Measurements from ENCODE around the gene XPR1. TPM values are rescaled to one million over a fixed set of nuclear protein-coding genes. Genes with fewer than 3 reads are reported as not detected.

The XPR1 gene
- total RNA-seq, 1 experiment from 2014 or later: 19.9 TPM

DNA sequence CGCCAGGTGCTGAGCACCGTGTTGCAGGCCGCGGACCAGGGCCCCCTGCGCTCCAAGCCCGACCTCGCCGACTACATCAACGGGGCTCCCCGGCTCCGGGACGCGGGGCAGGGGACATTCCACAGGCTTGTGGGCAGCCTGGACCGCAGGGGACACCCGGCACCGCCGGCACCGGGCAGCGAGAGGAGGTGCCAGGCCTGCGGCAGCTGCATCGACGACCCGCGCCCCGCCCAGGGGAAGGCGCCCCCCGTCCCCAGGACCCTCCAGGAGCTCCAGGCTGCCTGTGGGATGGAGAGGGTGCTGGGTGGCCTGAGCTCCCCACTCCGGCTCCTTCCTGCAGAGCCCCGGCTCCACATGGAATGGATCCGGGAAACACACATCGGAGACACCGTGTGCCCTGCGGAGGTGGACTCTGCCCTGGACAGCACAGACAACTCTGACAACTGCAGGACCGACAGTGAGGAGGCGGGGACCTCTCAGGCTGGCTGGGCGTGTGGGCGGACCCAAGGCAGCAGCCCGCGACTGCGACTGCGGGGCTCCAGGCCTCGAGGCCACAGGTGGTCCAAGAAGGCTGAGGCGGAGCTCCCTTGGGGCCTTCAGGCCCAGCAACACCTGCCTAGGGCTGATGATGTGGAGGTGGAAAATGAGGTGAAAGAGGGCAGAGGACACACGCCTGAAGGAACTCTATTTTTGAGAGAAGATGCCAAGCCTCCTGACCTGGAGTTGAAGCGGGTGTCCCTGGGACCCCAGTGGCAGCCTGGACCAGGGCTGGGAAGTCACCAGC, 303.7 kb downstream of the XPR1 start:
- no peak overlapping the region for H2AFZ ChIP-seq (ENCODE audit: low read depth, low read length, poor library complexity, severe bottlenecking)
- H3K9ac ChIP-seq (ENCODE audit: low read length): no peak overlapping the region
- no peak overlapping the region for H3K27ac ChIP-seq (ENCODE audit: low read depth, low read length)
- no peak overlapping the region for H3K4me3 ChIP-seq (replicated peaks in 1 of 2; ENCODE audit: low read depth in 1 of 2, low read length in 2 of 2)
- ATAC-seq (peak; percentile 8; the same call in 1 of the 2 replicates), DNase-seq (ENCODE audit: low read depth, low spot score) (no peak)
- POLR2A ChIA-PET: no interaction called here
- no peaks in the 10 kb centered on the region for H3K79me2 ChIP-seq (ENCODE audit: insufficient read depth, low read length)
- H3K4me1 ChIP-seq (ENCODE audit: control insufficient read depth in 1 of 2, insufficient read depth in 2 of 2, low read length in 2 of 2): no peaks in the 10 kb centered on the region
- no peaks in the 10 kb centered on the region for H3K27me3 ChIP-seq (ENCODE audit: insufficient read depth, low read length)
- H3K9me2 ChIP-seq (ENCODE audit: insufficient read depth): no peaks in the 10 kb centered on the region
- no peaks in the 10 kb centered on the region for H4K20me1 ChIP-seq (ENCODE audit: insufficient read depth)
- CTCF ChIA-PET: no interaction called here
- RAD21 ChIA-PET (ENCODE audit: low non-redundant PET in 1 of 2, low total read pairs in 2 of 2, uncharacterized antibody in 2 of 2, unreplicated experiment in 2 of 2): no interaction called here
- H3K9me3 ChIP-seq (ENCODE audit: control insufficient read depth in 1 of 2, insufficient read depth in 1 of 2, low read depth in 1 of 2, low read length in 2 of 2): no peaks in the 10 kb centered on the region
- no peak overlapping the region for H3K4me2 ChIP-seq (ENCODE audit: low read length)
- BruUV-seq (replicated peaks): no TSS peak
- no peaks in the 10 kb centered on the region for H3K36me3 ChIP-seq (ENCODE audit: control insufficient read depth in 1 of 2, insufficient read depth in 2 of 2, low read length in 2 of 2)
- intact Hi-C loops (cut with micrococcal nuclease): no loop called here
- no peak for TF ChIP-seq CEBPB (IDR thresholded peaks at IDR 0.05; ENCODE audit: low read depth)

DNA sequence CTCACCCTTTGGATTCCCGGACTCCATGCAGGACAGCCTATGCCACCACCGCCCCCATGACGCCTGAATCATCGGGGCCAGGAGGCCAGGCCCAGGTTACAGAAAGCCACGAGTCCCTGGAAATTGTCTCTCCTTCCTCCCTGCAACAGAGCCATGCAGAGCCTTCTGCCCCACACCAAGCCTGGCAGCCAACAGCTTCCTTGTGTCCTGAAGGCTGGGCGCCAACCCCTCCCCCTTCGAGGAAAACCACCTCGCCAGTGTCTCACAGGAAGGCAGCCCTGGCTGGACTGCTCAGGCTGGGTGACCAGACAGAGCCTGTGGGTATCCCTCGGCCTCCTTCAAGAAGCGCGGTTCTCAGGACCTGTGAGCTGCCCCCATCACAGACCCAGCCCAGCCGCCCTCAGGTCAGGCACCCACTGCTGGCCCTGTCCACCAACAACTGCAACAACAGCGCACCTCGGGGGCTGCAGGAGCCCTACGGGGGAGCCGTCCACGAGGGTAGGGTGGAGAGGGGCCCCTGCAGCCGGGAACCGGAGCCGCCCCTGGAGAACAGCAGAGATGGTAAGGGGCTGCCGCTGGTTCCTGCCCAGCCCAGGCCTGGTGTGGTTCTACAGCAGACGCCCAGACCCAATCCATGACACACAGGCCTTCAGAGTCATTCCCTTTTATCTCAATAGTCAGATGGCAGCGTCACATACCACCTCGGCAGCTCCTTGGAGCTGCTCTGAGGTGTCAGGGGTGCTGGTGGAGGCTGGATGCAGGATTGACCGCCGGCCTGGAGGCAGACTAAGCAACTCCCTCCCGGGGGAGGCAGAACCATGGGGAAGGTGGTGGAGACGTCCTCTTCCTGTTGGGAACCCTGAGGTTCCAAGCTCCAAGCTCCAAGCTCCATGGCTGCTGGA, 304.5 kb downstream of the XPR1 start:
- Histone ChIP-seq H3K9me2 (ENCODE audit: insufficient read depth) (no peaks in the 10 kb centered on the region), H3K27ac (ENCODE audit: low read depth, low read length) (no peak overlapping the region), H3K4me3 (replicated peaks in 1 of 2; ENCODE audit: low read depth in 1 of 2, low read length in 2 of 2) (no peak overlapping the region), H3K9me3 (ENCODE audit: control insufficient read depth in 1 of 2, insufficient read depth in 1 of 2, low read depth in 1 of 2, low read length in 2 of 2) (no peaks in the 10 kb centered on the region), H3K27me3 (ENCODE audit: insufficient read depth, low read length) (no peaks in the 10 kb centered on the region), H3K4me1 (ENCODE audit: control insufficient read depth in 1 of 2, insufficient read depth in 2 of 2, low read length in 2 of 2) (no peaks in the 10 kb centered on the region), H3K79me2 (ENCODE audit: insufficient read depth, low read length) (no peaks in the 10 kb centered on the region), H3K9ac (ENCODE audit: low read length) (no peak overlapping the region), H3K36me3 (ENCODE audit: control insufficient read depth in 1 of 2, insufficient read depth in 2 of 2, low read length in 2 of 2) (no peaks in the 10 kb centered on the region), H4K20me1 (ENCODE audit: insufficient read depth) (no peaks in the 10 kb centered on the region), H3K4me2 (ENCODE audit: low read length) (no peak overlapping the region), H2AFZ (ENCODE audit: low read depth, low read length, poor library complexity, severe bottlenecking) (no peak overlapping the region)
- TF ChIP-seq EGR1 (IDR thresholded peaks at IDR 0.05; ENCODE audit: low read depth) (no peak), SIN3A (IDR thresholded peaks at IDR 0.05; ENCODE audit: low read depth) (no peak), ELF1 (IDR thresholded peaks at IDR 0.05; ENCODE audit: borderline replicate concordance, low read depth) (no peak), POLR2A (IDR thresholded peaks at IDR 0.05; ENCODE audit: borderline replicate concordance, extremely low read depth, insufficient read depth, insufficient read length) (no peak), EZH2phosphoT487 (IDR thresholded peaks at IDR 0.05; ENCODE audit: borderline replicate concordance) (no peak), FOSL1 (IDR thresholded peaks at IDR 0.05; ENCODE audit: low read depth) (no peak), ZFX (IDR thresholded peaks at IDR 0.05) (no peak), CBX3 (IDR thresholded peaks at IDR 0.05; ENCODE audit: low read depth) (no peak), POLR2AphosphoS5 (IDR thresholded peaks at IDR 0.05; ENCODE audit: low read depth, low read length) (no peak)
- TF ChIP-seq, protein P1, sequence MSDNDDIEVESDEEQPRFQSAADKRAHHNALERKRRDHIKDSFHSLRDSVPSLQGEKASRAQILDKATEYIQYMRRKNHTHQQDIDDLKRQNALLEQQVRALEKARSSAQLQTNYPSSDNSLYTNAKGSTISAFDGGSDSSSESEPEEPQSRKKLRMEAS (IDR thresholded peaks at IDR 0.05): no peak
- TF ChIP-seq, protein P2, sequence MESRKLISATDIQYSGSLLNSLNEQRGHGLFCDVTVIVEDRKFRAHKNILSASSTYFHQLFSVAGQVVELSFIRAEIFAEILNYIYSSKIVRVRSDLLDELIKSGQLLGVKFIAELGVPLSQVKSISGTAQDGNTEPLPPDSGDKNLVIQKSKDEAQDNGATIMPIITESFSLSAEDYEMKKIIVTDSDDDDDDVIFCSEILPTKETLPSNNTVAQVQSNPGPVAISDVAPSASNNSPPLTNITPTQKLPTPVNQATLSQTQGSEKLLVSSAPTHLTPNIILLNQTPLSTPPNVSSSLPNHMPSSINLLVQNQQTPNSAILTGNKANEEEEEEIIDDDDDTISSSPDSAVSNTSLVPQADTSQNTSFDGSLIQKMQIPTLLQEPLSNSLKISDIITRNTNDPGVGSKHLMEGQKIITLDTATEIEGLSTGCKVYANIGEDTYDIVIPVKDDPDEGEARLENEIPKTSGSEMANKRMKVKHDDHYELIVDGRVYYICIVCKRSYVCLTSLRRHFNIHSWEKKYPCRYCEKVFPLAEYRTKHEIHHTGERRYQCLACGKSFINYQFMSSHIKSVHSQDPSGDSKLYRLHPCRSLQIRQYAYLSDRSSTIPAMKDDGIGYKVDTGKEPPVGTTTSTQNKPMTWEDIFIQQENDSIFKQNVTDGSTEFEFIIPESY (IDR thresholded peaks at IDR 0.05; ENCODE audit: extremely low read depth, insufficient replicate concordance, low read length): no peak
- TF ChIP-seq, protein P3, sequence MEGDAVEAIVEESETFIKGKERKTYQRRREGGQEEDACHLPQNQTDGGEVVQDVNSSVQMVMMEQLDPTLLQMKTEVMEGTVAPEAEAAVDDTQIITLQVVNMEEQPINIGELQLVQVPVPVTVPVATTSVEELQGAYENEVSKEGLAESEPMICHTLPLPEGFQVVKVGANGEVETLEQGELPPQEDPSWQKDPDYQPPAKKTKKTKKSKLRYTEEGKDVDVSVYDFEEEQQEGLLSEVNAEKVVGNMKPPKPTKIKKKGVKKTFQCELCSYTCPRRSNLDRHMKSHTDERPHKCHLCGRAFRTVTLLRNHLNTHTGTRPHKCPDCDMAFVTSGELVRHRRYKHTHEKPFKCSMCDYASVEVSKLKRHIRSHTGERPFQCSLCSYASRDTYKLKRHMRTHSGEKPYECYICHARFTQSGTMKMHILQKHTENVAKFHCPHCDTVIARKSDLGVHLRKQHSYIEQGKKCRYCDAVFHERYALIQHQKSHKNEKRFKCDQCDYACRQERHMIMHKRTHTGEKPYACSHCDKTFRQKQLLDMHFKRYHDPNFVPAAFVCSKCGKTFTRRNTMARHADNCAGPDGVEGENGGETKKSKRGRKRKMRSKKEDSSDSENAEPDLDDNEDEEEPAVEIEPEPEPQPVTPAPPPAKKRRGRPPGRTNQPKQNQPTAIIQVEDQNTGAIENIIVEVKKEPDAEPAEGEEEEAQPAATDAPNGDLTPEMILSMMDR (IDR thresholded peaks at IDR 0.05 in 2 of 3, conservative IDR thresholded peaks at IDR 0.05 in 1 of 3; ENCODE audit: borderline replicate concordance in 1 of 3, insufficient read depth in 1 of 3, low read depth in 2 of 3, low read length in 2 of 3): no peak
- BruUV-seq (replicated peaks): no TSS peak
- ChIA-PET POLR2A (no interaction called here), CTCF (no interaction called here), RAD21 (ENCODE audit: low non-redundant PET in 1 of 2, low total read pairs in 2 of 2, uncharacterized antibody in 2 of 2, unreplicated experiment in 2 of 2) (no interaction called here)
- ATAC-seq (no peak), DNase-seq (ENCODE audit: low read depth, low spot score) (no peak)
- intact Hi-C loops (cut with micrococcal nuclease): no loop called here

Measured in HCT116 (cell line).